H1 (cell line): ENCODE measurements around the gene FRY. TPM values are rescaled to one million over a fixed set of nuclear protein-coding genes. Genes with fewer than 3 reads are reported as not detected.
"Not testable (repeated sequence)": the region's sequence is repeated elsewhere in the genome, so short reads cannot be mapped to it uniquely, and the experiment has no call there.

Experiments
- CTCF ChIA-PET: fragments of 300-600 bp; sonication (Branson Sonifier 250); formaldehyde crosslinking; loops from one replicate; lab custom pipeline; 2021; ENCODE audit not compliant: partially characterized antibody; lab: Charles Lee
- POLR2A ChIA-PET: fragments of 300-600 bp; sonication (Branson Sonifier 250); formaldehyde crosslinking; loops from one replicate; lab custom pipeline; 2021; ENCODE audit warnings: inconsistent platforms; ENCODE audit not compliant: partially characterized antibody; lab: Charles Lee
- DNase-seq, 2 experiments: peaks; one replicate each; pipeline versions ENCODE4 v3.0.0 to v3.0.0-alpha.2; 2010 to 2022; ENCODE audit warnings: low spot score in 2 of 2, low read depth in 1 of 2, mixed read lengths in 1 of 2
- FAIRE-seq: peaks from 2 replicates; lab custom pipeline; 2011; peaks lifted over from hg19 to GRCh38; lab: Jason Lieb, UNC
- H2AFZ ChIP-seq: 2 replicates; pipeline ENCODE4 v1.8.1; 2012; ENCODE audit warnings: low read length, inconsistent platforms
- H2AK5ac ChIP-seq: 2 replicates; pipeline ENCODE4 v1.6.1; 2013; ENCODE audit warnings: low read depth, low read length
- H2BK120ac ChIP-seq: replicated peaks from 2 replicates; pipeline ENCODE3; 2013; ENCODE audit warnings: low read depth, low read length, inconsistent platforms
- H2BK12ac ChIP-seq: 2 replicates; pipeline ENCODE4 v1.6.1; 2013; ENCODE audit warnings: low read depth, low read length
- H2BK15ac ChIP-seq: 2 replicates; pipeline ENCODE4 v1.6.1; 2013; ENCODE audit warnings: low read length
- H2BK20ac ChIP-seq: 2 replicates; pipeline ENCODE4 v1.6.1; 2013; ENCODE audit warnings: low read length
- H2BK5ac ChIP-seq: 2 replicates; pipeline ENCODE4 v1.6.1; 2013; ENCODE audit warnings: low read depth, low read length
- H3K14ac ChIP-seq: 2 replicates; pipeline ENCODE4 v1.6.1; 2013; ENCODE audit warnings: inconsistent platforms; ENCODE audit not compliant: insufficient read length
- H3K18ac ChIP-seq: 2 replicates; pipeline ENCODE4 v1.6.1; 2013; ENCODE audit warnings: low read length; ENCODE audit errors: extremely low read depth
- H3K23ac ChIP-seq: 2 replicates; pipeline ENCODE4 v1.6.1; 2013; ENCODE audit warnings: inconsistent platforms; ENCODE audit not compliant: insufficient read length
- H3K23me2 ChIP-seq: 2 replicates; pipeline ENCODE4 v1.6.1; 2013; ENCODE audit warnings: low read depth, low read length
- H3K27ac ChIP-seq: 2 replicates; pipeline ENCODE4 v1.6.1; 2011; ENCODE audit warnings: low read depth, low read length, inconsistent platforms
- H3K27me3 ChIP-seq, 4 experiments: replicated peaks in 1 of 4; 1 replicate in 1 of 4; 2 replicates in 3 of 4; pipeline versions ENCODE4 v1.6.1 to v1.8.1; 2011 to 2013; ENCODE audit warnings: low read length in 3 of 4, mild to moderate bottlenecking in 3 of 4, inconsistent platforms in 2 of 4, mixed read lengths in 2 of 4, moderate library complexity in 1 of 4; ENCODE audit not compliant: control insufficient read depth in 3 of 4, insufficient read depth in 3 of 4; ENCODE audit errors: extremely low read depth in 1 of 4
- H3K36me3 ChIP-seq, 4 experiments: 2 replicates each; pipeline versions ENCODE4 v1.6.1 to v1.8.1; 2011 to 2013; ENCODE audit warnings: mild to moderate bottlenecking in 4 of 4, low read length in 3 of 4, moderate library complexity in 2 of 4, control low read depth in 1 of 4, inconsistent platforms in 1 of 4; ENCODE audit not compliant: insufficient read depth in 4 of 4, control insufficient read depth in 2 of 4
- H3K4ac ChIP-seq: replicated peaks from 2 replicates; pipeline ENCODE3; 2013; ENCODE audit warnings: low read length, low read depth, mixed read lengths, inconsistent platforms; ENCODE audit not compliant: insufficient read length
- H3K4me1 ChIP-seq, 4 experiments: replicated peaks in 1 of 4; 1 replicate in 1 of 4; 2 replicates in 3 of 4; pipeline versions ENCODE4 v1.6.1 to v1.8.1; 2011 to 2013; ENCODE audit warnings: low read length in 3 of 4, inconsistent platforms in 2 of 4, mixed read lengths in 1 of 4; ENCODE audit not compliant: insufficient read depth in 4 of 4, control insufficient read depth in 3 of 4
- H3K4me2 ChIP-seq, 2 experiments: 2 replicates each; pipeline versions ENCODE4 v1.6.1 to v1.8.1; 2011 to 2013; ENCODE audit warnings: low read depth in 2 of 2, low read length in 2 of 2, control low read depth in 1 of 2, inconsistent platforms in 1 of 2, mild to moderate bottlenecking in 1 of 2; ENCODE audit not compliant: insufficient read depth in 1 of 2
- H3K4me3 ChIP-seq, 4 experiments: fragments of 200-600, 300-600 bp in 1 of 4; sonication (generic), shearing (Covaris generic), sonication (Bioruptor Twin) in 1 of 4; 2 replicates each; pipeline versions ENCODE4 v1.5.1 to v1.8.1; 2011 to 2016; ENCODE audit warnings: low read length in 4 of 4, low read depth in 3 of 4, control low read depth in 2 of 4, inconsistent platforms in 2 of 4, mild to moderate bottlenecking in 2 of 4, mixed read lengths in 1 of 4, moderate library complexity in 1 of 4; ENCODE audit not compliant: insufficient read depth in 2 of 4; ENCODE audit errors: extremely low read depth in 1 of 4
- H3K56ac ChIP-seq: replicated peaks from 2 replicates; pipeline ENCODE3; 2013; ENCODE audit warnings: low read depth, mild to moderate bottlenecking, mixed read lengths, low read length, inconsistent platforms; ENCODE audit not compliant: insufficient read length
- H3K79me1 ChIP-seq: 2 replicates; pipeline ENCODE4 v1.6.1; 2013; ENCODE audit warnings: low read depth, low read length, control low read depth
- H3K79me2 ChIP-seq, 2 experiments: 2 replicates each; pipeline versions ENCODE4 v1.6.1 to v1.8.1; 2012 to 2013; ENCODE audit warnings: low read length in 2 of 2, mild to moderate bottlenecking in 2 of 2, inconsistent platforms in 1 of 2; ENCODE audit not compliant: insufficient read depth in 2 of 2, control insufficient read depth in 1 of 2
- H3K9ac ChIP-seq, 4 experiments: replicated peaks in 1 of 4; 1 replicate in 1 of 4; 2 replicates in 3 of 4; pipeline versions ENCODE4 v1.6.1 to v1.8.1; 2011 to 2013; ENCODE audit warnings: low read depth in 3 of 4, low read length in 3 of 4, control low read depth in 2 of 4, mild to moderate bottlenecking in 2 of 4, moderate library complexity in 2 of 4, inconsistent platforms in 1 of 4; ENCODE audit errors: extremely low read depth in 1 of 4
- H3K9me3 ChIP-seq, 2 experiments: 2 replicates each; pipeline versions ENCODE4 v1.6.1 to v1.8.1; 2012 to 2013; ENCODE audit warnings: mild to moderate bottlenecking in 2 of 2, moderate library complexity in 2 of 2, control low read depth in 1 of 2, inconsistent platforms in 1 of 2, low read depth in 1 of 2, low read length in 1 of 2, mixed read lengths in 1 of 2; ENCODE audit not compliant: insufficient read depth in 2 of 2
- H4K20me1 ChIP-seq, 2 experiments: replicated peaks in 1 of 2; 2 replicates each; pipeline versions ENCODE3 to v1.8.1; 2011 to 2013; ENCODE audit warnings: inconsistent platforms in 2 of 2, low read length in 2 of 2, mild to moderate bottlenecking in 1 of 2; ENCODE audit not compliant: insufficient read depth in 2 of 2, control insufficient read depth in 1 of 2
- H4K5ac ChIP-seq: 2 replicates; pipeline ENCODE4 v1.6.1; 2013; ENCODE audit warnings: low read length, low read depth, mixed read lengths, inconsistent platforms; ENCODE audit not compliant: insufficient read length
- H4K8ac ChIP-seq: 2 replicates; pipeline ENCODE4 v1.8.0; 2013; ENCODE audit warnings: mild to moderate bottlenecking, moderate library complexity, low read length, inconsistent platforms; ENCODE audit not compliant: insufficient read depth; ENCODE audit errors: extremely low read depth
- H4K91ac ChIP-seq: replicated peaks from 2 replicates; pipeline ENCODE3; 2013; ENCODE audit warnings: low read length, mixed read lengths, inconsistent platforms; ENCODE audit not compliant: insufficient read length
- WGBS, 2 experiments: shearing (Covaris generic) in 1 of 2; methylation state at CpG; one replicate each; pipeline versions ENCODE4 v1.1.6 to v1.1.7; 2013 to 2015; ENCODE audit warnings: low lambda C conversion rate in 2 of 2, mixed read lengths in 2 of 2, inconsistent platforms in 1 of 2, low coverage in 1 of 2, missing lambda C conversion rate in 1 of 2; ENCODE audit not compliant: insufficient replicate concordance in 2 of 2, insufficient coverage in 1 of 2, insufficient read length in 1 of 2; ENCODE audit errors: extremely low coverage in 1 of 2, missing lambda C conversion rate in 1 of 2; 5-methylcytosine and 5-hydroxymethylcytosine counted together
- polyA plus RNA-seq, 7 experiments: library from polyadenylated mRNA; depleted of rRNA in 3 of 7; stranded (reverse) in 5 of 7; unstranded in 2 of 7; fragments of >200 nt in 5 of 7; fragments of 200-250 nt in 2 of 7; gene quantifications; 1 replicate in 5 of 7; 2 replicates in 1 of 7; 4 replicates in 1 of 7; pipeline versions ENCODE4 v1.2.1 to v1.2.3, GENCODE V29; 2011 to 2013; ENCODE audit warnings: missing spikeins in 2 of 7, mixed read lengths in 2 of 7
- total RNA-seq: library from RNA; stranded (reverse); fragmentation: NEBNext Ultra II Directional; extraction: Animal tissue kit (Norgen Biotek cat#: 25700); gene quantifications from 2 replicates; pipeline ENCODE4 v1.2.1, GENCODE V29; 2021

Gene FRY
- total and polyA plus RNA-seq, 2 of the 8 experiments (the other 6 are each of a cell fraction or from before 2014, with no cell fraction given), result 4.3 to 9.2 TPM

GRCh38 chr13:32000754-32001153 is 30.8 kb upstream of the FRY start:
- H4K8ac ChIP-seq, H3K79me1 ChIP-seq, FAIRE-seq, H3K18ac ChIP-seq, H3K9ac ChIP-seq, H2BK120ac ChIP-seq, H2AK5ac ChIP-seq, H3K27ac ChIP-seq, H2BK15ac ChIP-seq, H3K23ac ChIP-seq, H3K56ac ChIP-seq, H3K4me3 ChIP-seq, H3K14ac ChIP-seq, H3K27me3 ChIP-seq, H3K4me1 ChIP-seq, H2BK20ac ChIP-seq, H3K4ac ChIP-seq, H3K23me2 ChIP-seq, H2BK5ac ChIP-seq, H3K9me3 ChIP-seq, H4K20me1 ChIP-seq, H3K4me2 ChIP-seq, H4K91ac ChIP-seq, POLR2A ChIA-PET, H2AFZ ChIP-seq, H4K5ac ChIP-seq, H3K36me3 ChIP-seq, H3K79me2 ChIP-seq, DNase-seq, H2BK12ac ChIP-seq: not testable (repeated sequence)
- WGBS, 2 experiments, result no CpG with 5 or more reads among the region's 7 CpGs
- CTCF ChIA-PET, result interaction anchor here (0.6 to 1.6 kb wide), 3 partner anchors 12 to 89 kb away, joined by 3 to 5 read pairs (median 4); no protein-coding TSS in a partner anchor
